HG03108 (cell line): ENCODE results near the gene CD99.

Source experiments
- ATAC-seq: cut with Tn5 transposase; IDR thresholded peaks from one replicate; pipeline ENCODE4 v1.9.1; 2021; ENCODE audit warnings: moderate library complexity; ENCODE audit not compliant: unreplicated experiment

The CD99 gene

DNA sequence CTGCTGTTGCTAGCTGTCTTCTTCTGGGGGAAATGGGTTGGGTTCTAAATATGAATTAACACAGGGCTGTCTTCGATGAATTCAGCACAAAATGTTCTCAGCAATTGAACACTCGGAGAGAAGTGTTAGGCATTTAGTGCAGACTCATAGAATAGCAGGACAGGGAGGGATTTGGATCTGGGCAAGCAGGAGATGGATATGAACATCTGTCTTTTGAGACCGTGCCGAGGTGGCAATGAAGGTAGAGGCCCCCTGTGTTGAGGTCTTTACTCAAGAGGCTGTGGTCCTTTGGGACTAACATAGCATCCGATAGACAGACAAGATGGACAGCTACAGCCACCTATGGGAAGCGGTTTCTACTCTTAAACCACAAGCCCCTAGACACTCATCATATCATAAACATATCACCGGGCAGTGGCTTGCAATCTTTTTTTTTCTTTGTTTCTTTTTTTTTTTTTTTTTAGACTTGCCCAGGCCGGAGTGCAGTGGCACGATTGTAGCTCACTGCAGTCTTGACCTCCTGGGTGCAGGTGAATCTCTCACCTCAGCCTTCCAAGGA, 6.7 kb downstream of the CD99 start:
- ATAC-seq = peak; percentile 39

DNA sequence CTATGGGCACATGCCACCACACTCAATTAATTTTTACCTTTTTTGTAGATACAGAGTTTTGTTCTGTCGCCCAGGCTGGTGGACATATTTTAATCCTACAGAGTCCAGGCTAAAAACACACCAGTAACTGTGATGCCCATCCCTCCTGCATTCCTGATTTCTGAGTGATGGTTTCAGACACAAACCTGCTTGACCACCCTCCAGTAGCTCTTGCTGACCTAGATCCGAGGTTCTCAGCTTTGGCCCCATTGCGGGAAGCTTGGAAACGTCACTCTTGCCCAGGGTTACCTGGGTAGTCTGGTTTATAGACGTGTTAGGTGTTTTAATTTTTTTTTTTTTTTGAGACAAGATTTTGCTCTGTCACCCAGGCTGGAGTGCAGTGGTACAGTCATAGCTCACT, 7.5 kb downstream of the CD99 start:
- no peak for ATAC-seq

DNA sequence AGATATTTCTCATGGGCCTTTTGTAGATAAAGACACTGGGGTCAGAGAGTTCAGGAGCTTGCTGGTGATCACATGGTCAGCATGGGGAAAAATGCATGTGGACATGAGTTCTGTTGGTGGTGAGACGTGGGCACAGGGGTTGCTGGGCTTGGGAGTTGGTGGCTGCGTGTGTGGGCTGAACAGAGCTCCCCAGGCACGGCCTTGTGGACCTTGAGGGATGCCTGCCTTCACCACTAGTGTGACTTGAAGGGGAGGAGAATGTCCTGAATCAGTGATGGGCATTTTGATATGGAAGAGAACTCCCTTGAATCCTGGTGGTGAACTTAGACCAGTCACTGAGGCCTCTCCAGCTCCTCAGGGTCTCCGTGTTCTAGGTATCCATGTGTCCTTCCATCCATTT, 8.9 kb downstream of the CD99 start:
- no peak for ATAC-seq

DNA sequence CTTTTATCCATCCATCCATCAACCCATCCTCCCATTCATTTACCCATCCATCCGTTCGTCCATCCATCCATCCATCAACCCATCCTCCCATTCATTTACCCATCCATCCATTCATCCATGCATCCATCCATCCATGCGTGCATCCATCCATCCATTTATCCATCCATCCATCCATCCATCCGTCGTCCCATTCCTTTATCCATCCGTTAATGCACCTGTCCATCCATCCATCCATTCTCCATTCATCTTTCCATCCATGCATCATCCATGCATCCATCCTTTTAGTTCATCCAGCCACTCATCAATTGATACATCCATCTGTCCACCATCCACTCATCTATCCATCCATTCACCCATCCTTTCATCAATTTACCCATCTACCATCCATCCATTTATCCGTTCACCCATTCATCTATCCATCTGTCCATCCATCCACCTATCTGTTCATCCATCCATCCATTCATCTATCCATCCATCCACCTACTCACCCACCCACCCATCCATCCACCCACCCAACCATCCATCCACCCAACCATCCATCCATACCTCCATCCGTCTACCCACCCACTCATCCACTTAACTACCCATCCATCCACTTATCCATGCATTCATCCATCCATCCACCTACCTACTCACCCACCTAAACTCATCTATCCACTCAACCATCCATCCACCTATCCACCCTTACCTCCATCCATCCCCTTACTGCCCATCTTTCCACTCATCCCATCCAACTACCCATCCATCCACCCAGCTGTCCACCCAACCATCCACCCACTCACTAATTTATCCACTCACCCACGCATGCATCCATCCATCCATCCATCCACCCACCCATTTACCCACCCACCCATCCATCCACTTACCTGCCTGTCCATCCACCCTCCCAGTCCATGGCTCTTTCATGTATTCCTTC, 9.6 kb downstream of the CD99 start:
- no peak for ATAC-seq

DNA sequence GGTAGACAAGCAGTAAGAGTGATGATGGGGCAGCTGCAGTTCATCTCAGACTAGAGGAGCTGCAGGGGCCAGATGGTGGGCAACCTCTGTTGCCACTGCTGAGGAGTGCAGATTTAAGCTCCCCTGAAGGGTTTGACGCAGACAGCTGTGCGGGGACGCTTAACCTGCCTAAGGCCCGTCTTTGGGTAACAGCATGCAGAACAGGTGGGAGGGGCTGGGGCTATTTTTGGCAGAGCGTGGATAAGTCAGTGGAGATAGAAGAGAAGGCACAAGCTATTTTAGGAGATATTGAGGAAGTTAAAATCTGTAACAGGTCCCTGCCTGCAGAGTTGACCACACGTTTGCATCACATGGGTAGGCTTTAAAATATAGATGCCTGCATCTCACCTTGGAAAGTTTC, 10.5 kb downstream of the CD99 start:
- ATAC-seq = peak; percentile 33

DNA sequence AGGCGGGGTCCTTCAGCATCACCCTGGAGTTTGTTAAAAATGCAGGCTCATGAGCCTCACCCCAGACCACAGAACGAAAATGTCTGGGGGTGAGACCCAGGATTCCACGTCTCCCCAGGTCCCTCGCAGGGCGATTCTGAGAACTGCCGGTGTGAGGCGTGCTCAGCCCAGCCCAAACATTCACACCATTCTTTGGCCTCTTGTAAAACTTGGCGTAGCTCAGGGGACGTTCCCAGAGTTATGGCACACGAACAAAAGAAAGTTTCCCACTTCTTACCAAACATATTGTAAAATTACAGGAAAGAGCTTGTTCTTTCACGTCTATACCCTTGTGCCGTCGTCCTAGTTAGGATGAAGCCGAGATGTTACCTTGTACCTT, 12.9 kb downstream of the CD99 start:
- no peak for ATAC-seq

DNA sequence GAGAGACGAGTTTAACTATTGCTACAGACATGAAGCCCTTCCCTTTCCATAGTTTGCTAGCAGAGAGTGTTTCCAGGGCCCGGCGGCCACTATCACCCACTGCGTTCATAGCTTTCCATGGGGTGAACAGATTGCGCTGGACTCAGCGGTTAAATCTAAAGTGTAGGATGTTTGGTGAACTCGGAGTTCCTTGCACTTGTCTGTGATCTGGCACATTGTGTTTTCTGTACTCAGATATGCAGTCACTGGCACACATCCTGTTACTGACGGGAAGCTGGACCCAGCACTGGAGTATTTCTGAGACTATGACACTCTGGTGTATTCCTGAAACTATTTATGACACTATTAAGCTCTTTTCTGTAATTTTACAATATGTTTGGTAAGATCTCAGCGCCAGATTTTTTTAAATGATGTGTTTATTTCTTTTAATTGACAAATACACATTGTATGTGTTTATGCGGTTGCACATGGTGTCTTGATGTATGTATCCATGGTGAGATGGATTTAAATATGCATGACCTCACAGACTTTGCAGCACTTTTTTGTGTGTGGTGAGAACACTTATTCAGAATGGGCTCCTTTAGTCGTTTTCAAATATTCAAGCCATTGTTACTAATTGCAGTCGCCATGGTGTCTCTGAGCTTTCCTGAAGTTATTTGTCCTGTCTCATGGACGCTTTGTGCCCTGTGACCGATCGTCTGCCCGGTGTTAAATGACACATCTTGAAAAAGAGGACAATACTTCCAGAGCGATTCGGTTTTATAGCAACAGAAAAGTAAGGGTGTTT, 14.1 kb downstream of the CD99 start:
- ATAC-seq = no peak

DNA sequence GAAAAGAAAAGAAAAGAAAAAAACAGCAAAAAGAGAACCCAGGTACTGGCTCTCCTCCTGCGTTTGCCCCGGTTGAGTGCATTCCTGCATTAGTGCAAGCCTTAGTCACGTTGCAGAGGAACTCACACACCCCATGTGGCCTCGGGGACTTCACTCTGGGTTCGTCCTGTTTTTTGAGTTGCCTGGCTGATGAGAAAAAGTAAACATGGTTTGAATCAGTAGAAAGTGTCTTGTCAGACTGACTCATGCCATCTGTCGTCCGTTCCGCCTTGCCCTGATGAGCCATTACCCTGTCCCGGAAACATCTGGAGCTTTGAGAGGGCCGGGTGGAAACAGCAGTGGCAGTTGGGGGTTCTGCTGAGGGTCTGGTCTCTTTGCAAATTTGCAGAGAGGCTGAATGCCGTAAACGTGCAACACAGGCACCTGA, 16.3 kb downstream of the CD99 start:
- ATAC-seq = peak; percentile 89

DNA sequence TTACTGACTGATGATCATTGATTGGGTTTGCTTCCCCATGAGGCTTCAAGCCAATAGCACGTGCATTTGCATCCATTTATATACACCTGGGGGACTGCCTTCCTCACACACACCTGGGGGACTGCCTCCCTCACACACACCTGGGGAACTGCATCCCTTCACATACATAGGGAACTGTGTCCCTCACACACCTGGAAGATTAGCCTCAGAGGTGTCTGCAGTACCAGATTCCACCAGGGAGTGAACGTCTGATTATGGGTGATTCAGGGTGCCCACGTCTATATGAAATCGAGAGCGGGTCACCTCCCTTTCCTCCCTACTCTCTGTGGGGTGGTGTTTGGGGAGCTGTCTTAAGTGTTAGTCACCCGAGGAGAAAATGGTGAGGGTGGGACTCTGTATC, 16.9 kb downstream of the CD99 start:
- ATAC-seq = no peak

DNA sequence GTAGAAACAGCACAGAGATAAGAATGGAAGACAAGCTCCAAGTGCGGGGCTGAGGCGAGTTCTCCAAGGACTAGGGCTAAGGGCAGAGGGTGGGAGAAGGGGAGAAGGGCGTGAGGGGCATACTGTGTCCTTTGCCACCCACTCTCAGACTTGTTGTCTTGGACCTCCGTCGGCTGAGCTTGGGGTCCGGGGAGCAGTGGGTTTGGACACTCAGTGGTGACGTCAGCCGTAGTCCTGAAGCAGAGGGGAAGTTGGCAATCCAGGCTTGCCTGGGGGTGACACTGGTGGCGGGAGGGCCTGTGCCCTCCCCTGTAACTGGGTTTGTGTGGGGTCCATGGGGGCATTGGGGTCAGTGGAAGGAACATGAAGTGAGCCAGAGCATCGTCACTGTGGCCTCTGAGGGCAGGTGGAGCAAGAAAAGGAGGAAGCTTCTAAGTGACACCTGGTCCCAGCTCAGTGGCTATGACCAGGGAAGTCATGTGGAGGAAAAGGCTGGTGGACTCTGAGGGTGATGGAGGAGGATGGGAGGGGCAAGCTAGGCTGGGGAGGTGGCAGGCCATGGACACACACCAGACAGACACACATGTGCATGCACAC, 17.6 kb downstream of the CD99 start:
- peak; percentile 30 for ATAC-seq

DNA sequence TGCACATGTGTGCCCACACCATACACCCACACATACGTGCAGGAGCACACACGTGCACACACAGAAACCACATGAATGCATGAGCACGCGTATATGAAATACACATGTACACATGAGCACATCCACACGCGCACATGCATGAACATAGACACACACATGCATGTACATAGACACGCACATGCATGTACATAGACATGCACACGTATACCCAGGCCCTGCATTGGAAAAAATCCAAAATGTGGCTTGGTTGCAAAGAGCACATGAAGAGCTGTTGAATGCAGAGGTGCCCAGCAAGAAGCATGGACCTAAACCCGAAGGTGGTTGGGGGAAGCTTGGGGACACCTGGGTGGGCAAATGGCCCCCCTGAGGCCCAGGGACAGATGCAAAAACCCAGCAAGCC, 18.5 kb downstream of the CD99 start:
- ATAC-seq = no peak

DNA sequence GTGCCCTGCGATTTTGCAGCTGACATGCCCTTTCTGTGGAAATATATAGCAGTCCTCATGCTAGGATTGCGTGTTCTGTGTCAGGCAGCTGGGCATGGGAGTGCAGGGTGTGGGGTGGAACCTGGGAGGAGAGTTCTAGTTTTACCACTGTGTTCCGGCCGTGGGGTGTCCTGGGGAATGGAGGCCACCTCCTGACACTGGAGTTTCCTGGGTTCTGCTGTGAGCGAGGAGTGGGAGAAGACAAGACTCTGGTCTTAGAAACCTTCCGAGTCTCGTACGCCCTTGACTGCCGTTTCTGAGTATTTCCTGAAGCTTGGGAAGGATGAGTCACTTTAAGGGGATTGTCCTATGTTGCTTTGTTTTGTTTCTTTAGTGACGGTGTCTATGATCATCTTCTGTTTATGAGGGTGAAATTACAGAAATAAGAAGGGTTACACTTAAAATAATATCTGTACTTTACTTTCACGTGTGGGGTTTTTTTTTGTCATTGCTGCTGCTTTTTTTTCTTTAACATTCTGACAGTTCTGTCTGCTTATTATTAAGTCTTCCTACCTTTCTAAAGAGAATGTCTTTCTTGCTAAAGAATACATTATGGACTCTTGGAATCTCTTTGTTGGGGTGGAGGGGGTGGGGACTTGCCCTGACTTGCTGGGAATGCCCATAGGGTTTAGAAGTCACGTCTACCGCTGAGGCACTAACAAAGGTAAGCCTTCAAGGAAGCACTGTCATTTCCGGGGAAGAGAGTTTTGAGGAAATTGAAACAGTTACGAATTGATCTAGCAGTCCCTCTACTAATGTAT, 19.1 kb downstream of the CD99 start:
- ATAC-seq = no peak

DNA sequence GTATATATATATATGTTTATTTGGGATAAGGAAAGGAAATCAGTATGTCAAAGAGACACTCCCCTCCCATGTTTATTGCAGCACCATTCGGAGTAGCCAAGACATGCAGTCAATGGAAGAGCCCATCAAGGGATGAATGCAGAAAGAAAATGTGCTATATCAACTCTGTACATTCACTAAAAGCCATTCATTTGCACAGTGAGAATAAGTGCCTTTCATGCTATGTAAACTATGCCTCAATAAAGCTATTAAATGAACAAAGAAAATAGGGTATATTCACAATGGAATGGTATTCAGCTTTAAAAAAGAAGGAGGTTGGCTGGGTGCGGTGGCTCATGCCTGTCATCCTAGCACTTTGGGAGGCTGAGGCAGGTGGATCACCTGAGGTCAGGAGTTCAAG, 20.3 kb downstream of the CD99 start:
- ATAC-seq = no peak

DNA sequence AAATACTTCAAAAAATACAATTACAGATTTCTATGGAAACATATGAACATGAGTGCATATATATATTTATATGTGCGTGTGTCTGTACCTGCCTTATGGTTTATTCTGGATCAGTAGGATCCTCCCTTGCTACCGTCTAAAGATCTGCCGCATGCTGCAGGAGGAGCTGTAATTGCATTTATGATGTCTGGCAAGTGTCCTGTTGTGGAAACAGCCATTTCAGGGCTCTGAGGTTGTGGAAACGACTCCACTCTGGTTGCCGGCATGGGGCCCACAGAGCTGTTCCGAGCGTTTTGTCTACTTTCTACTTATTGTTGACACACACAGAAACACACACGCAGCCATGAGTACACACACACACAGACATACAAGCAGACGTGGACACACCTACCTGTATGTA, 21.3 kb downstream of the CD99 start:
- no peak for ATAC-seq

DNA sequence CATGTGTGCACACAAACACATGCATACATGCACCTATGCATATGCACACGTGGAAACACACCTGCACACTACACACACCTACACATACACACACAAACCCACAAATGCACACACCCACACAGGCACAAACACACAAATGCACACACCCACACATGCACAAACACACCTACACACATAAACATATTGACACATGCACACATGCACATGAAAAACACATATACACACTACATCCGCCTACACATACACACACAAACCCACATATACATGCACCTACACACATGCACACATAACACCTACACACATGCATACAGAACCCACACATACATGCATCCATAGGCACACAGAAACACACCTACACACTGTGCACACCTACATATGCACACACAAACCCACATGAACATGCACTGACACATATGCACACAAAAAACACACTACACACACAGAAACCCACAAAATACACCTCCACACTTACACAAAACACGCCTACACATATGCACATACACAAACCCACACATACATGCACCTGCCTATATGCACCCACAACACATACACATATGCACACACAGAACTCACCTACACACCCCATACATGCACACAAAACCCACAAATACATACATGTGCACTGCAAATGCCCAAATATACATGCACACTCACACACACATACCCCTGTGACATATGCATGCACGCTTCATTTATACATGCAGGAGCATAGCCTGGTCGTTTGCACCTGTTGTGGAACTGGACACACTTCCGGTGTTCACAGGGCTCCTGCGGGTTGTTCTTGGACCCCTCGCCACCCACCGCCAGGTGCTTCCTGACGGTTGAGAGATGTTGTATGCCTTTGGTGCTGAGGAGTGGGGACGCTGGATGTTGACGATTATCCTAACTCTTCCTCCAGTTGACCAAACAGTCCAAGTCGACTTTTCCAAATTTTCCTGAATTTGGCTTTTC, 22.1 kb downstream of the CD99 start:
- no peak for ATAC-seq

DNA sequence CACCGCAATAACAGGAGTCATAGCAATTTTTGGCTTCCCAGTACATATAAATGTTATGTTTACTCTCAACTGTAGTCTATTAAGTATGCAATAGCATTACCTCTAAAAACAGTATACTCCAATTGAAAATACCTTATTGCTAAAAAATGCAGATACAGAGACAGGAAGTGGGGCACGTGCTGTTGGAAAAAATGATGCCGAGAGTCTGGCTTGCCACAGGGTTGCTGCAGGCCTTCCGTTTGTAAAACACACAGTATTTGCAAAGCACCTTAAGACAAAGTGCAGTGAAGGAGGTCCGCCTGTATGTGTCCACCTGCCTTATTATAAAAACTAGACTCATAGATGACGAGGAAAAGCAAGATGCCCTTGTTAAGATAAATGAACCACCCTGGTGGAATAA, 23.5 kb downstream of the CD99 start:
- ATAC-seq = no peak

DNA sequence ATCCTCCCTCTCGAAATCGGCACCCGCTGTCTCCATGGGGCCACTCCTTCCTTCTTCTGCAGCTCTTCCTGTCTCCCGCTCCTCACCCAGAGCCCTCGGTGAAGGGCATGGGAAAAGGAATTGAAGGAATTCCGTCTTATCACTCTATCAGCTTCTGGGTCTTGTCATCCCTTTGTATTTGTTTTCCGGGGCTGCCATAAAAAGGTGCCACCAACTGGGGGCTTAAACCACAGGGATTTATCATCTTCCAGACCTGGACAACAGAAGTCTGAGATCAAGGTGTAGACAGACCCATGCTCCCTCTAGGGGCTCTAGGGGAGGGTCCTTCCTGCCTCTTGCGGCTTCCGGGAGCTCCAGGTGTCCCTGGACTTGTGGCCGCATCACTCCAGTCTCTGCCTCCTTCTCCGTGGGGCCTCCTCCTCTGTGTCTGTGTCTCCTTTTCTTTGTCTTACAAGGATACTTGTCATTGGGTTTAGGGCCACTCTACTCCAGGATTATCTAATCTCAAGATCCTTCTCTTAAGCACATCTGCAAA, 24.0 kb downstream of the CD99 start:
- ATAC-seq = no peak

DNA sequence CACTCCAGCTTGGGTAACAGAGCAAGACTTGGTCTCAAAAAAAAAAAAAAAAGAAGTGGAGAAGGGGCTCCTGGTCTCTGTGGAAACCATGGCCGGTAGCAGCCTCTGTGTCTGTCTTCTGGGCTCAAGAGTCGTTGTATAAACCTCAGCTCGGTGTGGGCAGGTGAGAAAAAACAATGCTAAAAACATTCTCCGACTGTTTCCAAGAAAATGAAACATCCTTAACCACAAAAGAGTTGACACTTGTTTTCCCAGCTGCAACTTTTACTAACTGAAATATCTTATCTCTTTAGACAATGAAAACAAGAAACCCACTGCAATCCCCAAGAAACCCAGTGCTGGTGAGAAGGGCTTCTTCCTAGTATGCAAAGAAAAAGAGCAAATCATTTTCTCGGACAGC, 26.2 kb downstream of the CD99 start:
- ATAC-seq = no peak

DNA sequence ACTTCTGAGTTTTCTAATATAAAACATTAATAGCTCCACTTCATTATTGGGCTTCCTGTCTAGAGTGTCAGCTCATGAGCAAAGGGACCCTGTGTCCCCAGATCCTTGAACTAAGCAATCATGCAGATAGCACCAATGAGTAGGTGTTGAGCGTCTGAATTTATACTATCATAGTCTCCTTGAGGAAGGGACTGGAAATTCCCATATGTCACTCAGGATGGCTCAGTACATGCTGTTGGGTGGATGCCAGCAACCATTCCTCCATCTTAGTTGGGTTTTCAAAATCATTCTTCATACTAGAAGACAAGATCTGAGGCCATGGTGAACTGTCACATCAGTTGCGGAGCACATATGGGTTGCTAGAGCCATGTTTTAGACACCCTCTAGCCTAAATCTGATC, 27.7 kb downstream of the CD99 start:
- ATAC-seq = no peak
